ENCODE results near the gene GPATCH4.

Gene GPATCH4

GRCh38 chr1:156595016-156595415 is 6.3 kb downstream of the GPATCH4 start:
- ATAC-seq = no peak
- no peak for TF ChIP-seq ZNF565 (CRISPR knock-in tag; conservative IDR thresholded peaks at IDR 0.05; ENCODE audit: low read depth)
- TF ChIP-seq POU6F1 (CRISPR knock-in tag; IDR thresholded peaks at IDR 0.05; ENCODE audit: borderline replicate concordance, low read depth) = no peak
- no peak for TF ChIP-seq GLIS3 (CRISPR knock-in tag; IDR thresholded peaks at IDR 0.05)
- TF ChIP-seq CSRNP3 (CRISPR knock-in tag; IDR thresholded peaks at IDR 0.05) = no peak
- TF ChIP-seq ZC3H10 (CRISPR knock-in tag; IDR thresholded peaks at IDR 0.05) = no peak
- no peak for TF ChIP-seq PATZ1 (CRISPR knock-in tag; IDR thresholded peaks at IDR 0.05; ENCODE audit: borderline replicate concordance)
- TF ChIP-seq ESRRG (CRISPR knock-in tag; IDR thresholded peaks at IDR 0.05) = no peak
- no peak for TF ChIP-seq CREB5 (CRISPR knock-in tag; IDR thresholded peaks at IDR 0.05; ENCODE audit: low read depth)
- no peak for TF ChIP-seq PPARA (CRISPR knock-in tag; IDR thresholded peaks at IDR 0.05; ENCODE audit: borderline replicate concordance)
- TF ChIP-seq TCF4 (CRISPR knock-in tag; IDR thresholded peaks at IDR 0.05; ENCODE audit: borderline replicate concordance) = no peak
- no peak for TF ChIP-seq SNAI2 (CRISPR knock-in tag; IDR thresholded peaks at IDR 0.05)
- TF ChIP-seq TOX (CRISPR knock-in tag; IDR thresholded peaks at IDR 0.05; ENCODE audit: borderline replicate concordance) = no peak
- no peak for TF ChIP-seq ZFP30 (CRISPR knock-in tag; IDR thresholded peaks at IDR 0.05)
- TF ChIP-seq ZNF8 (CRISPR knock-in tag; IDR thresholded peaks at IDR 0.05) = no peak
- no peak for TF ChIP-seq CSDC2 (CRISPR knock-in tag; IDR thresholded peaks at IDR 0.05)
- TF ChIP-seq RARB (CRISPR knock-in tag; IDR thresholded peaks at IDR 0.05) = no peak

GRCh38 chr1:156594190-156594589 is 7.1 kb downstream of the GPATCH4 start:
- ATAC-seq = no peak

More at GRCh38 chr1:156594190-156594589, 7.1 kb downstream of the GPATCH4 start:
- TF ChIP-seq PATZ1 (CRISPR knock-in tag; IDR thresholded peaks at IDR 0.05; ENCODE audit: borderline replicate concordance) = no peak
- no peak for TF ChIP-seq CSRNP3 (CRISPR knock-in tag; IDR thresholded peaks at IDR 0.05)
- TF ChIP-seq ARNTL (CRISPR knock-in tag; IDR thresholded peaks at IDR 0.05; ENCODE audit: borderline replicate concordance, low read depth) = no peak
- TF ChIP-seq RARB (CRISPR knock-in tag; IDR thresholded peaks at IDR 0.05) = no peak
- TF ChIP-seq ISL1 (CRISPR knock-in tag; IDR thresholded peaks at IDR 0.05) = no peak
- TF ChIP-seq GLIS3 (CRISPR knock-in tag; IDR thresholded peaks at IDR 0.05) = no peak
- no peak for TF ChIP-seq TCF4 (CRISPR knock-in tag; IDR thresholded peaks at IDR 0.05; ENCODE audit: borderline replicate concordance)
- TF ChIP-seq CREB5 (CRISPR knock-in tag; IDR thresholded peaks at IDR 0.05; ENCODE audit: low read depth) = no peak
- TF ChIP-seq ZNF565 (CRISPR knock-in tag; conservative IDR thresholded peaks at IDR 0.05; ENCODE audit: low read depth) = no peak
- TF ChIP-seq POU6F1 (CRISPR knock-in tag; IDR thresholded peaks at IDR 0.05; ENCODE audit: borderline replicate concordance, low read depth) = no peak
- TF ChIP-seq ZC3H10 (CRISPR knock-in tag; IDR thresholded peaks at IDR 0.05) = no peak
- no peak for TF ChIP-seq ESRRG (CRISPR knock-in tag; IDR thresholded peaks at IDR 0.05)
- no peak for TF ChIP-seq SNAI2 (CRISPR knock-in tag; IDR thresholded peaks at IDR 0.05)
